HepG2 (cell line): ENCODE data around the gene S1PR2. TPM values are rescaled to one million over a fixed set of nuclear protein-coding genes. Genes with fewer than 3 reads are reported as not detected.

ENCODE experiments used
- HMGXB4 ChIP-seq, 2 experiments: sonication (generic) in 1 of 2; formaldehyde crosslinking in 1 of 2; IDR thresholded peaks; 2 replicates each; pipeline versions ENCODE4 v1.4.0 to v1.6.1; 2018 to 2020; ENCODE audit warnings: missing genetic modification reagents in 2 of 2, borderline replicate concordance in 1 of 2, low read depth in 1 of 2, mild to moderate bottlenecking in 1 of 2, missing biosample characterization in 1 of 2
- HNRNPK ChIP-seq: fragments of 200-400 bp; formaldehyde crosslinking; IDR thresholded peaks from 2 replicates; pipeline ENCODE4 v1.6.1; 2018; ENCODE audit warnings: low read length, low read depth, moderate library complexity, mild to moderate bottlenecking; ENCODE audit not compliant: poor library complexity, severe bottlenecking
- MED13 ChIP-seq: sonication (generic); formaldehyde crosslinking; IDR thresholded peaks from 2 replicates; pipeline ENCODE4 v1.5.0; 2020; ENCODE audit warnings: missing genetic modification reagents
- NFIC ChIP-seq: IDR thresholded peaks from 2 replicates; pipeline ENCODE4 v1.6.1; 2012; ENCODE audit warnings: mild to moderate bottlenecking, low read length, inconsistent platforms
- RAD21 ChIP-seq: fragments of 450-650 bp; formaldehyde crosslinking; IDR thresholded peaks from 2 replicates; pipeline ENCODE4 v1.5.0; 2020; ENCODE audit warnings: mild to moderate bottlenecking
- TCF12 ChIP-seq, 2 experiments: fragments of 450-650 bp in 1 of 2; sonication (generic) in 1 of 2; formaldehyde crosslinking in 1 of 2; IDR thresholded peaks; 2 replicates each; pipeline versions ENCODE4 v1.6.1 to v1.8.0; 2017 to 2022; ENCODE audit warnings: antibody characterized with exemption in 1 of 2, mild to moderate bottlenecking in 1 of 2, missing genetic modification reagents in 1 of 2, moderate library complexity in 1 of 2
- ZBTB33 ChIP-seq: sonication (generic); formaldehyde crosslinking; IDR thresholded peaks from 2 replicates; pipeline ENCODE4 v1.4.0; 2020; ENCODE audit warnings: missing genetic modification reagents
- ZFY ChIP-seq: sonication (generic); formaldehyde crosslinking; IDR thresholded peaks from 2 replicates; pipeline ENCODE4 v1.4.0; 2020; ENCODE audit warnings: missing genetic modification reagents
- ZFYVE20 ChIP-seq: sonication (generic); formaldehyde crosslinking; IDR thresholded peaks from 2 replicates; pipeline ENCODE4 v1.8.0; 2023; ENCODE audit warnings: low read depth, mild to moderate bottlenecking, moderate library complexity, missing genetic modification reagents, borderline replicate concordance
- ZNF318 ChIP-seq: sonication (generic); formaldehyde crosslinking; IDR thresholded peaks from 2 replicates; pipeline ENCODE4 v1.4.0; 2020; ENCODE audit warnings: mild to moderate bottlenecking, missing genetic modification reagents
- ZNF770 ChIP-seq: sonication (generic); formaldehyde crosslinking; IDR thresholded peaks from 2 replicates; pipeline ENCODE4 v1.5.0; 2020; ENCODE audit warnings: mild to moderate bottlenecking, missing genetic modification reagents
- ZSCAN20 ChIP-seq: sonication (generic); formaldehyde crosslinking; IDR thresholded peaks from 2 replicates; pipeline ENCODE4 v1.4.0; 2020; ENCODE audit warnings: missing genetic modification reagents, mild to moderate bottlenecking, borderline replicate concordance
- ZZZ3 ChIP-seq: sonication (generic); formaldehyde crosslinking; IDR thresholded peaks from 2 replicates; pipeline ENCODE4 v1.4.0; 2020; ENCODE audit warnings: missing genetic modification reagents, mild to moderate bottlenecking, borderline replicate concordance
- polyA plus RNA-seq, 8 experiments: library from polyadenylated mRNA; depleted of rRNA in 3 of 8; stranded (reverse) in 7 of 8; unstranded in 1 of 8; fragments of >200 nt; fragmentation: Illumina TruSeq in 4 of 8; extraction: Trizol in 4 of 8; gene quantifications; 2 replicates each; pipeline versions ENCODE4 v1.2.1 to v1.2.3, GENCODE V29; 2011 to 2016; ENCODE audit warnings: low read depth in 4 of 8, missing spikeins in 1 of 8, mixed read lengths in 1 of 8; ENCODE audit not compliant: insufficient read depth in 1 of 8
- total RNA-seq, 5 experiments: library from RNA; depleted of rRNA; stranded (reverse); fragments of >200 nt; fragmentation: Illumina TruSeq; extraction: Trizol; gene quantifications; 2 replicates each; pipeline ENCODE4 v1.2.3, GENCODE V29; 2016; ENCODE audit warnings: low read depth in 1 of 5

S1PR2 gene
- total and polyA plus RNA-seq, 2 of the 13 experiments (the other 11 are each of a cell fraction or from before 2014, with no cell fraction given), result 0.91 to 1.3 TPM

- TF ChIP-seq ZNF318 (CRISPR knock-in tag) (no peak), NFIC (no peak), RAD21 (CRISPR knock-in tag) (no peak), ZSCAN20 (CRISPR knock-in tag) (no peak), ZFYVE20 (CRISPR knock-in tag) (no peak), TCF12 (IDR thresholded peaks at IDR 0.05) (no peak), TCF12 (CRISPR knock-in tag; IDR thresholded peaks at IDR 0.05) (no peak), HNRNPK (no peak), ZBTB33 (CRISPR knock-in tag) (0 out of 2 replicates have a peak, but pooled peaks have one; percentile 32), ZZZ3 (CRISPR knock-in tag) (no peak; the same call in 1 of the 2 replicates), ZFY (CRISPR knock-in tag) (peak; percentile 86), MED13 (CRISPR knock-in tag) (no peak), ZNF770 (CRISPR knock-in tag) (peak; percentile 81), HMGXB4 (CRISPR knock-in tag; IDR thresholded peaks at IDR 0.05; ENCODE audit: borderline replicate concordance in 1 of 2, low read depth in 1 of 2) (0 out of 4 replicates have a peak, but pooled peaks of 1 of the 2 experiments have one; percentile 13)
These were observed 24.8 kb downstream of the S1PR2 start (continued) for GRCh38 chr19:10206226-10206885.
